Loucy (cell line): ENCODE data around the gene CDKN1A.

Experiments used
- CTCF ChIP-seq: fragments of 200-600 bp; sonication (generic); conservative IDR thresholded peaks from 2 replicates; pipeline ENCODE4 v1.5.1; 2014; ENCODE audit warnings: mild to moderate bottlenecking, antibody characterized with exemption, low read length
- EZH2phosphoT487 ChIP-seq: fragments of 200-600 bp; IDR thresholded peaks from 2 replicates; pipeline ENCODE4 v1.6.1; 2018; ENCODE audit warnings: antibody characterized with exemption, mild to moderate bottlenecking, moderate library complexity, borderline replicate concordance

DNA sequence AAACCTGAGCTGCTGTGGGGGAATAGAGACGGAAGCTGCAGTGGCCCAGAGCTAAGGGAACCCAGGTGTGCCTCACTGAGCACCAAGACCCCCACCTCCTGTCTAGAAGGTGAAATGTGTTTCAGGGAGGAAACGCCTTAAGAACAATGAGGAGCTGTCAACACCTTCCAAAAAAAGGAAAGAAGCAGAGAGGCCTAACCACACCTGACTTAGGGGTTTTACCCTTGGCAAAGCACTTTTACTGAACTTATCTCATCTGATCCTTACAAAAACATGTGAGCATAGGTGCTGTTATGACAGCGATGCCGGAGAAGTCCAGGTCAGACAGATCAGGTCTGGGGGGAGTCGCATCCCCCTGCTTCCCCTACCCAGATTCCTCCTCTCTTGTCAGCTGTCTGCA, 16.1 kb upstream of the CDKN1A start:
- no peak for TF ChIP-seq CTCF
- no peak for TF ChIP-seq EZH2phosphoT487
